Kidney tubule cell (primary cell): ENCODE measurements around the gene HELZ2.

ENCODE experiments used
- DNase-seq: peaks from one replicate; pipeline ENCODE4 v3.0.0-alpha.2; 2018; ENCODE audit warnings: low spot score

The HELZ2 gene

DNA sequence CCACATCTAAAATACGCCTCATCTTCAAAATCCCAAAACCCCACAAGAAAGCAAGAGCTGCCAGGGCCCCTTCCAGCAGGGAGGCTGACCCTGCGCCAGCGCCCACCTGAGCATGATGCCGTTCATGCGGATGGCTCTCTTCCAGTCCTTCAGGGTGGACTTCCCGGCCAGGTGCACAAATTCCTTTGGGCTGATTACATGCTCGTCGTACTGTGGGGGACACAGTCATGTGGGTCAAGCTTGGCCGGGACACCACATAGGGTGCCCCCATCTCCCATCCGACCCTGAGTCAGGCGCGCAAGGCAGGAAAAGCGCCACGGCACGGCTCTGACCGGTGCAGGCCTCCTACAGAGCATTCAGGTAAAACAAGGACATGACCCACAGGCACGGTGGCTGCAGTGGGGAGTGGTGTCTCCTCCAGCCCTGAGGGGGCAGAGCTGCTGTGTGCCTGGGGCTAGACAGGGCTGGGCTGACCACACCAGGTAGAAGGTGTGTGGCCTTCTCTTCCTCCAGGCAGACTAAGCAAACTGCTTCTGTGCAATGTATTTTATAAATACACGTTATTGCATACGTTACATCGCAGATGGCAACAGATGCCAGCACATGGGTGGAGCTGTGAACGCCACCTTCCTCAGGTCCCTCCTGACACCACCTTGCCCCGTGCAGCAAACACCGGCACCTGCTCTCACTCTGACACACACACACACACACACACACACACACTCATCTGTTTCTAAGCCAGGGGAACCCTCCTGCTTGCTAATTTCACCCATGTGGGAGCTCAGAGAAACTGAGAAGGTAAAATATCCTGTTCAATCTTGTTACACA lies 23.8 kb upstream of the HELZ2 start:
- DNase-seq: no peak

GRCh38 chr20:63596423-63596822 lies 22.4 kb upstream of the HELZ2 start:
- no peak for DNase-seq

- no peak for DNase-seq
Measured at GRCh38 chr20:63595416-63596127, 21.5 kb upstream of the HELZ2 start.

DNA sequence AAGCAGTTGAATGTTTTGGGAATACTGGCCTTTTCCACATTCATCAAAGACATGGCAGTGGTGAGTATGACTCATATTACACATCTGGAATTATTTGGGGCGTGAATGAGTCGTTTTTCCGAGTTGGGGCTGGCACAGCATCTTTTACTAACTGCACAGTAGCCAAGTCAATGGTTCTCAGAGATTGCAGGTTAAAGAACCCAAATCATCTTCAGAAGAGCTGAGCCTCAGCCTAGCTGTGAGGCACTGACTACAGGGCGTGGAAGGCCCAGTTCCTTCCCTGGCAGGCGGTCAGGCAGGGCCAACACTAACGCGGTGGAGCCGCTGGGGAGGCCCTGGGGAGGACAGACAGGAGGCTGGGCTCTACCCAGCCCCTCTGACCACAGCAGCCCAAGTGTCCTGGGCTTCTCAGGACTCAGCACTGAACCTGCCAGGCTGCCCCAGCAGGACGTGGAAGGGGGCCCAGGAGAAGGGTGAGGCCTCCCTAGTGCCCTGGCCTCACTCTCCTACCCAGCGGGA lies 20.1 kb upstream of the HELZ2 start:
- no peak for DNase-seq

- DNase-seq: no peak
Measured at GRCh38 chr20:63592661-63593060, 18.6 kb upstream of the HELZ2 start.

DNA sequence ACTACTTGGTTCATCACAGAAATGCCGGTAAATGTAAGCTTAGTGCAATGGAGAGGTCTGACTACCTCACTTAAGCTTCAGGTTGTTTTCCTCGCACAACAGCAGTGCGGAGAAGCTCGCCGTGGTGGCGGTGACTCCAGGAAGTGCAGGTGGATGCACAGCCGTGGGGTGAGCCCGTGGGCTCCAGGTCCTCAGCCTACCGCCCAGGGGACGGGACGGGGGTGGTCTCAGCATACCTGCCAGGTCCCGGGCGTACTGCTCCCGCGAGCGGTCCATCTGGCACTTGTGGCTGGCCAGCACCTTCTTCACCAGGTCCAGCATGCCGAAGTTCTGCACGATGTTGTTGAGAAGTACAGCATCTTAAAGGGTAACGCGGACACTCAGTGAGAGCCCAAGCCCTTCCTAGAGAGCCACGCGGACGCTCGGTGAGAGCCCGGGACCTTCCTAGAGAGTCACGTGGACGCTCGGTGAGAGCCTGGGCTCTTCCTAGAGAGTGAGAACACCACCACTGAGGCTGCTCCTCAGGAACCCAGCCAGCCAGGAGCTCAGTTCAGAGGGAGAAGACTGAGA lies 17.8 kb upstream of the HELZ2 start:
- no peak for DNase-seq

DNA sequence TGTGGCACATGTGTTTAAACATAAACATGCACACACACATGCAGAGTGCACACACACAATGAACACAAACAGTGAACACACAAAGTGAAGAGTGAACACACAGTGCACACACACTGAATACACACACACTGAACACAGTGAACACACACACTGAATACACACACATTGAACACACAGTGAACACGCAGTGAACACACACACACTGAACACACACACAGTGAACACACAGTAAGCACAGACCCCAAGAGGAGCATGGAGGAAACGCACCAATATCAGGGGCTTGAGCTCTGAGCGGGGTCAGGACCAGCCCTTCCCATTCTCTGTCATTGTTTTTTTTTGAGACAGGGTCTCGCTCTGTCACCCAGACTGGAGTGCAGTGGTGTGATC lies 17.1 kb upstream of the HELZ2 start:
- DNase-seq: no peak

- DNase-seq: no peak
Measured at GRCh38 chr20:63590218-63591146, 16.4 kb upstream of the HELZ2 start.

DNA sequence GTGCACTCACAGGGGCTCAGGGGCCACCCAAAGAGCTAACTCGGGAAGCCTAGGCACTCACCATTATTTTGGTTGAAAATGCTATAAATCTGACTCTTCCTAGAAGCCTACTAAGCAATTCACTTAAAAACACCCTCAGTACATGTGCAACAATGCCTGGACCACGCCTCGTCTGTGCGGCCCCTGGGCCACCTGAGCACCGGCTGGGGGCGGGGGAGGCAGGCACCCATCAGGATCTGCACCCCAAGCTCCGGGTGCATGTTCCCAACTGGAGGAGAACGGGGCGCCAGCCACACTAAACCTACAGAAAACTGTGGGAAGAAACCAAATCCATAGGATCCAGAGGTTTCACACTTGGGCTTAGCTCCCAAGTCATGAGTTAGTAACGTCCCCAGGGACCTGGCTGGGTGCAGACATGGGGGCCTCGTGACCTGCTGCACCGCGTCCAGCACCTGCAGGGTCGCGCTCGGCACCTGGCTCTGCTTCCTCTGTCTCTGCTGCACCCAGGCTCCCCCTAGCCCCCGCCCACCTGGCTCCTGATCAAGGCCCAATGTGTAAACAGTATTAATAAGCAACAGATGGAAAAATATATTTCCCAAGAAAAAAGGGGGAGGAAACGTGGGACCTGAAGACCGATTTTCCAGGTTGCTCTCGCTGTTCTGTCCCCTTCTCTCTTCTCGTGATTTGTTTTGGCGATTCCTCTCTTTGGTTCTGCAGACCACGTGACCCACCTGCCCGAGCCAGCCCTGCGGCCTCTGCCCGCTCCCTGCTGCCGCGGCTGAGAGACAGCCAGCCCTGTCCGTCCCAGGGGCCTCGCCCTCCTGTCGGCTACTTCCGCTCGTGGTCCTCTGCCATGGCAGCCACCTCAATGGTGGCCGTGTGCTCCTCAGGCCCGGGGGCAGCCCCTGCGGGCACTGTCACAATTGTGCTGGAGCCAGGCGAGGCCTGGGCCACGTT lies 15.5 kb upstream of the HELZ2 start:
- DNase-seq: no peak

DNA sequence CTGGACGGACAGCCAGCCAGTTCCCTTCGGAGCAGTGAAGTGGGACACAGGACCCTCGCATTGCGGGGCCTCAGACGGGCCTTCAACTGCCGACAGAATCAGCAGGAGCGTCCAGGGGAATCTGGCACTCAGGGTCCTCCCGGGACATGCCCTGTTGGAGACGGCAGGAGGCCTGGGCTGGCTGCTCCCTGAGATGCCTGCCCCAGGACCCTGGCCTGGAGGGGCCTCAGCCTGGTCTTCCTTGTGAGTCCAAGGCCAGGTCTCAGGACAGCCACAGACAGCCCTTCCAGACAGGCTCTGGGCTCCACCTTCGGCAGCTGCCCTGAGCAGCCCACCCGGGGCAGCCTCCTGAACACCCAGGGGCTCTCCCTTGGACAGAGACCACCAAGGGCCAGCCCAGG lies 14.6 kb upstream of the HELZ2 start:
- no peak for DNase-seq

GRCh38 chr20:63587776-63588591 lies 13.9 kb upstream of the HELZ2 start:
- no peak for DNase-seq

GRCh38 chr20:63587256-63587655 lies 13.2 kb upstream of the HELZ2 start:
- DNase-seq: no peak

DNA sequence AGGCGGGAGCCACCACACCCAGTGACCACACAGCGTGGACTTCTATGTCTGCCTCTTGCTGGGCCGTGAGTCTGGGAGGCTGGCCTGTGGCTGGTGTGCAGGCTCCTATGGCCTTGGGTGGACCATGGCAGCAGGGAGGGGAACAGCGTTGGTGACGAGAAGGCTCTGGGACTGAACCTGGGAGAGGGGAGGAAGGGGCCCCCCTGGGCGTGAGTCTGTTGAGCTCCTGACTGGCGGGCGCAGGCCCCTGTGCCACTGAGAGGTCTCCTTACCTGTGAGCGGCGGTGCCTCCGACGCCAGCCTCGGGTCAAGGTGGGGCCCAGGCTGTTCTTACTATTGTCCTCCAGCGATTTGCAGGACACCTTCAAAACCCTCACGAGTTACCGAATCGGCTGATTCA lies 12.8 kb upstream of the HELZ2 start:
- no peak for DNase-seq

- DNase-seq: no peak
Measured at GRCh38 chr20:63585616-63586565, 11.9 kb upstream of the HELZ2 start.

DNA sequence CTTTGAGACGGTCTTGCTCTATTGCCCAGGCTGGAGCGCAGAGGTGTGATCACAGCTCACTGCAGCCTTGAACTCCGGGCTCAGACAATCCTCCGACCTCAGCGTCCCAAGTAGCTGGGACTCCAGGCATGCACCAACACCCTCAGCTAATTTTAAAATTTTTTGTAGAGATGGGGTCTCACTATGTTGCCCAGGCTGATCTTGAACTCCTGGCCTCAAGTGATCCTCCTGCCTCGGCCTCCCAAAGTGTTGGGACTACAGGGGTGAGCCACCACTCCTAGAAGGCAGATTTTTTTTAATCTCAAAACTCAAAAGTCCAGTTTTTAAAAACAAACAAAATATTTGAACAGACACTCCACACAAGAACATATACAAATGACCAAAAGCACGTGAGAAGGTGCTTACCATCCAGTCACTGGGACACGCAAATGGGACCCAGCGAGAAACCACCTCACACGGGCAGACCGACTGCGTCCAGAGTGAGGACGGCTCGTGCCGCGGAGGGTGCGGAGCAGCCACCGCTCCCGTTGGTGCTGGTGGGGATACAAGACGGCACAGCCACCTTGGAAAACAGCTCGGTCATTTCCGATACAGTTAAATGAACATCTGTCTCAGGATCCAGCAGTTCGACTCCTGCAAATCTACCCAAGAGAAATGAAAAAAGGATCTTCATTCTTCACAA lies 8.5 kb upstream of the HELZ2 start:
- no peak for DNase-seq

- DNase-seq: peak; percentile 83
Measured at GRCh38 chr20:63580796-63581461, 6.9 kb upstream of the HELZ2 start.

GRCh38 chr20:63579017-63579694 lies 5.1 kb upstream of the HELZ2 start:
- no peak for DNase-seq
